GM12801 (cell line): Measurements from ENCODE around the gene FRS2.

Experiments used
- TF ChIP-seq, protein P1 (sequence below): IDR thresholded peaks from one replicate; pipeline ENCODE4 v1.5.1; 2011; ENCODE audit warnings: control low read depth; ENCODE audit not compliant: insufficient read length; ENCODE audit errors: extremely low read depth

The FRS2 gene

GRCh38 chr12:69544087-69544486 is 73.9 kb downstream of the FRS2 start:
- TF ChIP-seq, protein P1, sequence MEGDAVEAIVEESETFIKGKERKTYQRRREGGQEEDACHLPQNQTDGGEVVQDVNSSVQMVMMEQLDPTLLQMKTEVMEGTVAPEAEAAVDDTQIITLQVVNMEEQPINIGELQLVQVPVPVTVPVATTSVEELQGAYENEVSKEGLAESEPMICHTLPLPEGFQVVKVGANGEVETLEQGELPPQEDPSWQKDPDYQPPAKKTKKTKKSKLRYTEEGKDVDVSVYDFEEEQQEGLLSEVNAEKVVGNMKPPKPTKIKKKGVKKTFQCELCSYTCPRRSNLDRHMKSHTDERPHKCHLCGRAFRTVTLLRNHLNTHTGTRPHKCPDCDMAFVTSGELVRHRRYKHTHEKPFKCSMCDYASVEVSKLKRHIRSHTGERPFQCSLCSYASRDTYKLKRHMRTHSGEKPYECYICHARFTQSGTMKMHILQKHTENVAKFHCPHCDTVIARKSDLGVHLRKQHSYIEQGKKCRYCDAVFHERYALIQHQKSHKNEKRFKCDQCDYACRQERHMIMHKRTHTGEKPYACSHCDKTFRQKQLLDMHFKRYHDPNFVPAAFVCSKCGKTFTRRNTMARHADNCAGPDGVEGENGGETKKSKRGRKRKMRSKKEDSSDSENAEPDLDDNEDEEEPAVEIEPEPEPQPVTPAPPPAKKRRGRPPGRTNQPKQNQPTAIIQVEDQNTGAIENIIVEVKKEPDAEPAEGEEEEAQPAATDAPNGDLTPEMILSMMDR, result no peak

GRCh38 chr12:69545081-69545480 is 74.9 kb downstream of the FRS2 start:
- TF ChIP-seq, protein P1, result no peak

DNA sequence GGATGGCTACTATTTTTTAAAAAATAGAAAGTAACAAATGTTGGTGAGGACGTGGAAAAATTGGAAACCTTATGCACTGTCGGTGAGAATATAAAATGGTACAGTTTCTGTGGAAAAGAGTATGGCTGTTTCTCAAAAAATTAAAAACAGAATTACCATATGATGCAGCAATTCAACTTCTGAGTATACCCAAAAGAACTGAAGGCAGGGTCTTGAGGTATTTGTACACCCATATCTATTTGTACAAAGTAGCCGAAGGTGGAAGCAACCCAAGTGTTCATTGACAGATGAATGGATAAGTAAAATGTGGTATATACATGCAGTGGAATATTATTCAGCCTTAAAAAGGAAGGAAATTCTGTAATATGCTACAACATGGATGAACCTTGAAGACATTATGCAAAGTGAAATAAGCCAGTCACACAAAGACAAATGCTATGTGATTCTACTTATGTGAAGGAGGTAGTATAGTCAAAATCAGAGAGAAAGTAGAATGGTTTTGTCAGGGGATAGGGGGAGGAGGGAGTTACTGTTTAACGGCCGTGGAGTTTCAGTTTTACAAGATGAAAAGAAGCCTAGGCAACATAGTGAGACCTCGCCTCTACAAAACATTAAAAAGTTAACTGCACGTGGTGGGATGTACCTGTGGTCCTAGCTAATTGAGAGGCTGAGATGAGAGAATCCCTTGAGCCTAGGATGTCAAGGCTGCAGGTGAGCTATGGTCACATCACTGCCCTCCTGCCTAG is 76.7 kb downstream of the FRS2 start:
- TF ChIP-seq, protein P1, result no peak

DNA sequence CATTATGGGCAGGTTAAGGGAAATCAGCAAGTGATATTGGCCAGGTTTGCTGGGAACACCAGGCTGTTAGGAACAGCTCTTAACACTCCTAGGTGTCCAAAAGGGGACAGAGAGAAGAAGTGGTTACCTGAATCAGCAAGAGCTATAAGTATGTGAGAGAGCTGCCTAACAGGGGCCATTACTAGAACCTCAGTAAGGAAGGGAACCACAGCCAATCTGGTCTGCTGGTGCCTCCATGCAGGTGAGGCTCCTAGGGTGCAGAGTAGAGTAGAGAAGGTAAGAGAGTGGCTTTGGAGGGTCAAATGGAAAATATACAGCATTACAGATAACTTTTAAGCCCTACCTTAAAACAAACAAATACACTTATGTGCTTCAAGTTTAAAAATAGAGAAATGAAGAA is 78.5 kb downstream of the FRS2 start:
- TF ChIP-seq, protein P1, result no peak

DNA sequence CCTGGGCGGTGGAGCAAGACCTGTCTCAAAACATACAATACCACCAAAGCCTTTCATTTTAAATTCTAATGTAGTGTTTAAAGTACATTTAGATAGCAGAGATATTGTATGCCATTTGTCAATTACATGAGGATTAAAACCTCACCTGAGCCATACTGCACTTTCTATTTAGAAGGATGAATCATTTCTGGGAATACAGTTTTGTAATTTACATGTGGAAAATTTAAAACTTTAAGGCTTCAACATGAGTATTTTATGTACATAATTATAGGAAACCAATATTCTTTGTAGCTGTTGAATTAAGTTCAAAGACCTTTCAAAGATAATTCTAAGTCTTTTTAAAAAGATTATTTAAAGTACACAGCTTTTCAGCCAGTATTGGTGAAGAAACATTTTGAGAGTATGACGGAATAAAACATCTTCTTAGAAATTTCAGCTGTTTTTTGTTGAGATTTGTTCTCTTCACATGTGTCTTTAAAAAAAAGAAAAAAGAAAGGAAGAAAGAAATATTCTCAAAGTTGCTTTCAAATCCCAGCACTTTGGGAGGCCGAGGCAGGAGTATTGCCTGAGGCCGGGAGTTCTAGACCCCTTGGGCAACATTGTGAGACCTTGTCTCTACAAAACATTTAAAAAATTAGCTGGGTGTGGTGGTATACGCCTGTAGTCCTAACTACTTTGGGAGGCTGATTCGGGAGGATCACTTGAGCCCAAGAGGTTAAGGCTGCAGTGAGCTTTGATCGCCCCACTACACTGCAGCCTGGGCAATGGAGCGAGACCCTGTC is 80.6 kb downstream of the FRS2 start:
- TF ChIP-seq, protein P1, result no peak

- TF ChIP-seq, protein P1, result no peak
Observed at GRCh38 chr12:69553628-69554248, 83.5 kb downstream of the FRS2 start.

GRCh38 chr12:69555461-69555860 is 85.3 kb downstream of the FRS2 start:
- TF ChIP-seq, protein P1, result no peak
